H1 (cell line): Measurements from ENCODE around the gene KCNH1.

Source experiments
- CTCF ChIP-seq, 3 experiments: IDR thresholded peaks; 1 replicate in 2 of 3; 2 replicates in 1 of 3; pipeline versions ENCODE4 v1.5.1 to v1.6.1; 2011; ENCODE audit warnings: low read length in 3 of 3, mild to moderate bottlenecking in 3 of 3, inconsistent platforms in 2 of 3, low read depth in 1 of 3, moderate library complexity in 1 of 3; ENCODE audit not compliant: insufficient read depth in 1 of 3; ENCODE audit errors: control extremely low read depth in 1 of 3
- EP300 ChIP-seq, 2 experiments: IDR thresholded peaks; 1 replicate in 1 of 2; 2 replicates in 1 of 2; pipeline ENCODE4 v1.6.1; 2011 to 2012; ENCODE audit warnings: low read depth in 2 of 2, low read length in 2 of 2, mild to moderate bottlenecking in 2 of 2, borderline replicate concordance in 1 of 2, inconsistent platforms in 1 of 2, moderate library complexity in 1 of 2
- RAD21 ChIP-seq, 2 experiments: IDR thresholded peaks in 1 of 2; conservative IDR thresholded peaks in 1 of 2; 2 replicates each; pipeline ENCODE4 v1.6.1; 2011; ENCODE audit warnings: low read depth in 2 of 2, low read length in 2 of 2, improper control_type of control experiment in 1 of 2, inconsistent platforms in 1 of 2, mild to moderate bottlenecking in 1 of 2, moderate library complexity in 1 of 2
- TBP ChIP-seq: IDR thresholded peaks from 2 replicates; pipeline ENCODE4 v1.6.1; 2011; ENCODE audit warnings: low read depth, low read length, improper control_type of control experiment
- TF ChIP-seq, protein P1 (sequence below): IDR thresholded peaks from 2 replicates; pipeline ENCODE4 v1.6.1; 2012; ENCODE audit warnings: inconsistent platforms

- TF ChIP-seq EP300 (IDR thresholded peaks at IDR 0.05; ENCODE audit: borderline replicate concordance in 1 of 2, low read depth in 2 of 2, low read length in 2 of 2) (no peak), CTCF (IDR thresholded peaks at IDR 0.05; ENCODE audit: control extremely low read depth in 1 of 3, insufficient read depth in 1 of 3, low read depth in 1 of 3, low read length in 3 of 3) (no peak), TBP (no peak), RAD21 (IDR thresholded peaks at IDR 0.05 in 1 of 2, conservative IDR thresholded peaks at IDR 0.05 in 1 of 2; ENCODE audit: low read depth in 2 of 2, low read length in 2 of 2) (no peak)
- TF ChIP-seq, protein P1, sequence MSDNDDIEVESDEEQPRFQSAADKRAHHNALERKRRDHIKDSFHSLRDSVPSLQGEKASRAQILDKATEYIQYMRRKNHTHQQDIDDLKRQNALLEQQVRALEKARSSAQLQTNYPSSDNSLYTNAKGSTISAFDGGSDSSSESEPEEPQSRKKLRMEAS = no peak
Observed at GRCh38 chr1:210822932-210823331, 311.0 kb downstream of the KCNH1 start.
